Measurements from ENCODE around the gene TNFSF8. TPM values are rescaled to one million over a fixed set of nuclear protein-coding genes. Genes with fewer than 3 reads are reported as not detected.

Gene TNFSF8
- total and polyA plus RNA-seq, 2 of the 8 experiments (the other 6 are each of a cell fraction or from before 2014, with no cell fraction given), result not detected

GRCh38 chr9:114884787-114885452, 45.5 kb downstream of the TNFSF8 start:
- no peaks in the 10 kb centered on the region for H3K27me3 ChIP-seq (replicated peaks in 1 of 4; ENCODE audit: control insufficient read depth in 3 of 4, extremely low read depth in 1 of 4, insufficient read depth in 3 of 4, low read length in 3 of 4)
- no peak overlapping the region for H3K27ac ChIP-seq (ENCODE audit: low read depth, low read length)
- no peak overlapping the region for H3K4ac ChIP-seq (replicated peaks; ENCODE audit: insufficient read length, low read depth, low read length)
- CTCF ChIA-PET (ENCODE audit: partially characterized antibody), result no interaction called here
- FAIRE-seq, result no peak
- H4K20me1 ChIP-seq (replicated peaks in 1 of 2; ENCODE audit: control insufficient read depth in 1 of 2, insufficient read depth in 2 of 2, low read length in 2 of 2), result no peaks in the 10 kb centered on the region
- no peaks in the 10 kb centered on the region for H3K79me2 ChIP-seq (ENCODE audit: control insufficient read depth in 1 of 2, insufficient read depth in 2 of 2, low read length in 2 of 2)
- H3K36me3 ChIP-seq (ENCODE audit: control insufficient read depth in 2 of 4, insufficient read depth in 4 of 4, low read length in 3 of 4), result no peaks in the 10 kb centered on the region
- H4K8ac ChIP-seq (ENCODE audit: extremely low read depth, insufficient read depth, low read length), result no peak overlapping the region
- H3K9me3 ChIP-seq (ENCODE audit: insufficient read depth in 2 of 2, low read depth in 1 of 2, low read length in 1 of 2), result no peaks in the 10 kb centered on the region
- no peaks in the 10 kb centered on the region for H3K23me2 ChIP-seq (ENCODE audit: low read depth, low read length)
- H2AFZ ChIP-seq (ENCODE audit: low read length), result no peak overlapping the region
- no peak overlapping the region for H2BK15ac ChIP-seq (ENCODE audit: low read length)
- H2BK20ac ChIP-seq (ENCODE audit: low read length), result no peak overlapping the region
- no peak overlapping the region for H3K9ac ChIP-seq (replicated peaks in 1 of 4; ENCODE audit: extremely low read depth in 1 of 4, low read depth in 3 of 4, low read length in 3 of 4)
- POLR2A ChIA-PET (ENCODE audit: partially characterized antibody), result no interaction called here
- no peak overlapping the region for H3K18ac ChIP-seq (ENCODE audit: extremely low read depth, low read length)
- peaks cover 0 to 11% (median 6%) of the 10 kb centered on the region in 4 experiments; a peak in 4 of 7 replicates for H3K4me1 ChIP-seq (replicated peaks in 1 of 4; ENCODE audit: control insufficient read depth in 3 of 4, insufficient read depth in 4 of 4, low read length in 3 of 4)
- H3K23ac ChIP-seq (ENCODE audit: insufficient read length), result no peak overlapping the region
- no peak for DNase-seq (ENCODE audit: low read depth in 1 of 2, low spot score in 2 of 2)
- no peak overlapping the region for H4K5ac ChIP-seq (ENCODE audit: insufficient read length, low read depth, low read length)
- TF ChIP-seq CEBPB (IDR thresholded peaks at IDR 0.05; ENCODE audit: low read depth, low read length) (0 out of 2 replicates have a peak, but pooled peaks have one; percentile 35), JUND (IDR thresholded peaks at IDR 0.05; ENCODE audit: low read length) (no peak)
- no peak overlapping the region for H2BK120ac ChIP-seq (replicated peaks; ENCODE audit: low read depth, low read length)
- no peak overlapping the region for H3K4me2 ChIP-seq (ENCODE audit: insufficient read depth in 1 of 2, low read depth in 2 of 2, low read length in 2 of 2)
- H3K4me3 ChIP-seq (ENCODE audit: extremely low read depth in 1 of 4, insufficient read depth in 2 of 4, low read depth in 3 of 4, low read length in 4 of 4), result no peak overlapping the region
- H2AK5ac ChIP-seq (ENCODE audit: low read depth, low read length), result no peak overlapping the region
- no peak overlapping the region for H4K91ac ChIP-seq (replicated peaks; ENCODE audit: insufficient read length, low read length)
- H2BK12ac ChIP-seq (ENCODE audit: low read depth, low read length), result no peak overlapping the region
- no peak overlapping the region for H3K14ac ChIP-seq (ENCODE audit: insufficient read length)
- no peaks in the 10 kb centered on the region for H3K79me1 ChIP-seq (ENCODE audit: low read depth, low read length)
- H2BK5ac ChIP-seq (ENCODE audit: low read depth, low read length), result no peak overlapping the region
- 86% methylated on average over 8 of the region's 8 CpGs; no CpG with 5 or more reads in 1 of the 2 experiments for WGBS, 2 experiments (ENCODE audit: extremely low coverage in 1 of 2, insufficient coverage in 1 of 2, insufficient read length in 1 of 2, insufficient replicate concordance in 2 of 2, low coverage in 1 of 2, low lambda C conversion rate in 2 of 2, missing lambda C conversion rate in 1 of 2)
- no peak overlapping the region for H3K56ac ChIP-seq (replicated peaks; ENCODE audit: insufficient read length, low read depth, low read length)

Data from H1 (cell line).